Fibroblast of mammary gland (primary cell): ENCODE measurements around the gene BCL7B.

Experiments used
- DNase-seq: peaks from one replicate; pipeline ENCODE4 v3.0.0-alpha.2; 2010; ENCODE audit warnings: low read depth
- H3K4me3 ChIP-seq: 2 replicates; pipeline ENCODE4 v1.5.1; 2011; ENCODE audit warnings: low read depth, mild to moderate bottlenecking, low read length, moderate library complexity; ENCODE audit not compliant: control insufficient read depth
- CTCF ChIP-seq: conservative IDR thresholded peaks from 2 replicates; pipeline ENCODE4 v1.5.1; 2011; ENCODE audit warnings: low read depth, low read length, inconsistent platforms; ENCODE audit not compliant: control insufficient read depth, insufficient read depth

Gene BCL7B

DNA sequence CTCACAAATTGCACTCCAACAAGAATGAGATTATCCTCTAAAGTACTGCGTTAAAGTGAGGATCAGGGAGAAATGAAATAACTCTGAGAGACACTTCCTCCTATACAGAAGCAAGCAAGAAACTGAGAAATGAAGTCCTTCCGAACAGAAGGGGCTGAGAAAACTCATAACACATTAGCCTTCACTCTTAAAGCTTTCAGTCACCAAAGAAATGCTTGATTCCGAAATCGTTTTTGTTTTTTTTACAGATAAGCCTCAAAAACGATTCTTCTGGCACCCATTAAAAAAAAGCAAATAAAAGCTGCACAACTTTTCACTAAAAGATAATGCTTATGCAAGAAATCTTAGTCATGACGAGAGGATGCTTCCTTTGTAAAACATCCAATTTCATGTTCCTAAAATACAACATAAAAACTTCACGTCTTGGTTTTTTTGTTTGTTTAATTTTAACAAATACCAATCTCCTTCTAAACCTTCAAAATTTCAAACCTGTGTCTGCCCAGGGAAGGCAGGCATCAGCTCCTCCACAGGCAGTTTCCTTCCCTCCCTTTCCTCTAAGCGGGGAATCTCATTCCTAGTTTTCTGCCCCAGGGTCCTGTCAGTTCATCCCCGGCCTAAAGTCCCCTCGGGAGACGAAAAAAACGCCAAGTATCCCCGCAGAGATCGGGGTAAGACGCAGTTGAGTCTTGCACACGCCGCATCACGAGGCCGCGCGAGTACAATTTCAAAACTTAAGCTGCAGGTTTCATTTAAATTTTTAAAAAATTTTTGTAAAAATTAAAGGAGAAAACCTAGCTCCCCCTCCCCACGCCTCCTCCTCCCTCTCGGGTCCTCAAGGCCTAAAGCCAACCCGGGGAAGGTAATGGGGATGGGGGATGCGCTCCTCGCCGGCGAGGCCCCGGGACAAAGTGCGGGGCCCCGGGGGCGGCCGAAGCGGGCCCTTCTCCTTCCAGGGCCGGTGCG, 36.5 kb downstream of the BCL7B start:
- DNase-seq: peak; percentile 27
- peak overlapping the region; percentile 80 for H3K4me3 ChIP-seq
- TF ChIP-seq CTCF: no peak

- peak overlapping the region; percentile 80 for H3K4me3 ChIP-seq
- no peak for TF ChIP-seq CTCF
- peak; percentile 8 for DNase-seq
These were observed 37.4 kb downstream of the BCL7B start for GRCh38 chr7:73519867-73520672.

DNA sequence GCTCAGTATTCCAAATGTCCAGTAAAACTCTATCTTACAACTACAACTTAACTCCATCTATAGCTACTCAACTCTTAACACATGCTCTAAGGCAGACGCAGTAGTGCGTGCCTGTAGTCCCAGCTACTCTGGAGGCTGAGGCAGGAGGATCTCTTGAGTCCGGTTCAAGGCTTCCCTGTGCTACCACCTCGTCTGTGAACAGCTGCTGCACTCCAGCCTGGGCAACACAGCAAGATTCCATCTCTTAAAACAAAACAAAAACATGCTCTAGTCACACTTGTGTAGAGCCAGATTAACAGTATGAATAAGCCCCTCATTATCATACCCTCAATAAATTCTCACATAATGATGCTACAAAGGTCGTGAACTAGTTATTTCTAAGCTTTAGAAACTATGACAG, 39.0 kb downstream of the BCL7B start:
- no peak for DNase-seq
- no peak overlapping the region for H3K4me3 ChIP-seq
- no peak for TF ChIP-seq CTCF

GRCh38 chr7:73517241-73517995, 40.1 kb downstream of the BCL7B start:
- no peak overlapping the region for H3K4me3 ChIP-seq
- TF ChIP-seq CTCF: no peak

DNA sequence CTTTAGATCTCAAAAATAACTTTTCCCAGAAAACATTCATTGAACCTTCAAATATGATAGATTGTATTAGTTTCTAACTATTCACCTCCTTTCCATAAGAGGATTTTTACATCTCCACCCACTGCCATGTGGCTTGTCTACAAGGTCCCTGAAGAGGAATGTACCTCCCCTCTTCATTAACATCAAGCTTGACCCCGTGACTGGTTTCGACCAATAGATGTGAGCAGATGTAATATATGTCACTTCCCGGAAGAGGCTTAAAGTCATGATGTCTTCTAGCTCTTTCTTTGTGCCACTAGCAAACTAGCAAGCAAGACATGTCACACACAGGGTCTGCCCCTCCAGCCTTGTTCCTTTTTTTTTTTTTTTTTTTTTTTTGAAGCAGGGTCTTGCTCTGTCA, 42.3 kb downstream of the BCL7B start:
- no peak for DNase-seq
- TF ChIP-seq CTCF: no peak
- no peak overlapping the region for H3K4me3 ChIP-seq

More at GRCh38 chr7:73517241-73517995, 40.1 kb downstream of the BCL7B start:
- no peak for DNase-seq
